Brain microvascular endothelial cell (primary cell): ENCODE results near the gene TASOR2.
A peak's percentile ranks its signal among the peaks of the same experiment; 100 is the strongest.

Source experiments
- DNase-seq: peaks from one replicate; pipeline ENCODE4 v3.0.0-alpha.2; 2020
- H3K27ac ChIP-seq: fragments of 250-450 bp; sonication (Bioruptor Pico); 2 replicates; pipeline ENCODE4 v1.5.1; 2020; ENCODE audit warnings: mild to moderate bottlenecking, moderate library complexity
- H3K27me3 ChIP-seq: fragments of 250-450 bp; sonication (Bioruptor Pico); replicated peaks from 2 replicates; pipeline ENCODE4 v1.5.1; 2020; ENCODE audit warnings: mild to moderate bottlenecking
- H3K36me3 ChIP-seq: fragments of 250-450 bp; sonication (Bioruptor Pico); replicated peaks from 2 replicates; pipeline ENCODE4 v1.5.1; 2020; ENCODE audit warnings: mild to moderate bottlenecking
- H3K4me3 ChIP-seq: 2 replicates; pipeline ENCODE4 v1.5.1; 2011; ENCODE audit warnings: low read depth, mild to moderate bottlenecking, control low read depth, low read length, moderate library complexity
- CTCF ChIP-seq: IDR thresholded peaks from 2 replicates; pipeline ENCODE4 v1.5.1; 2011; ENCODE audit warnings: low read depth, mild to moderate bottlenecking, moderate library complexity, low read length, control low read depth, inconsistent platforms; ENCODE audit errors: missing control alignments
- in situ Hi-C: cut with HindIII; loops from 2 replicates; pipeline ENCODE4 v1.10.0; 2017; ENCODE audit warnings: low sequenced_read_pairs, low pct_ligation_motif_present

TASOR2 gene

GRCh38 chr10:5666008-5666840, 18.4 kb upstream of the TASOR2 start, which contains the start of gene ASB13:
Gene ASB13, minus strand, starts transcription at chr10:5666595. Its CDS starts 44 bp downstream, at chr10:5666551.
- H3K27ac ChIP-seq, result no peak within 1 kb of the TSS
- in situ Hi-C loops, result no loop called here

GRCh38 chr10:5666841-5667630, 17.6 kb upstream of the TASOR2 start:
- peak overlapping the region; percentile 89 for H3K4me3 ChIP-seq
- in situ Hi-C loops, result no loop called here
- TF ChIP-seq CTCF, result no peak

More at GRCh38 chr10:5666008-5666840, 18.4 kb upstream of the TASOR2 start, which contains the start of gene ASB13:
- no peak for DNase-seq
- Histone ChIP-seq H3K4me3 (peak within 1 kb of the TSS; percentile 89), H3K36me3 (no peaks in the 10 kb centered on the region), H3K27me3 (no peaks in the 10 kb centered on the region)
- no peak for TF ChIP-seq CTCF

GRCh38 chr10:5668429-5668828, 16.2 kb upstream of the TASOR2 start:
- H3K27ac ChIP-seq, result no peak overlapping the region
- no peaks in the 10 kb centered on the region for H3K27me3 ChIP-seq
- no peaks in the 10 kb centered on the region for H3K36me3 ChIP-seq
- in situ Hi-C loops, result no loop called here
- no peak overlapping the region for H3K4me3 ChIP-seq
- DNase-seq, result no peak
- no peak for TF ChIP-seq CTCF

More at GRCh38 chr10:5666841-5667630, 17.6 kb upstream of the TASOR2 start:
- Histone ChIP-seq H3K36me3 (no peaks in the 10 kb centered on the region), H3K27ac (no peak overlapping the region), H3K27me3 (no peaks in the 10 kb centered on the region)
- DNase-seq, result no peak

GRCh38 chr10:5669604-5670003, 15.0 kb upstream of the TASOR2 start:
- no peak for DNase-seq
- in situ Hi-C loops, result no loop called here
- Histone ChIP-seq H3K4me3 (no peak overlapping the region), H3K27ac (no peak overlapping the region), H3K27me3 (no peaks in the 10 kb centered on the region), H3K36me3 (no peaks in the 10 kb centered on the region)
- TF ChIP-seq CTCF, result no peak

- H3K27me3 ChIP-seq, result no peaks in the 10 kb centered on the region
- no peaks in the 10 kb centered on the region for H3K36me3 ChIP-seq
- H3K4me3 ChIP-seq, result no peak overlapping the region
- TF ChIP-seq CTCF, result no peak
- no peak for DNase-seq
- no peak overlapping the region for H3K27ac ChIP-seq
- in situ Hi-C loops, result no loop called here
Observed at GRCh38 chr10:5670662-5671375, 13.8 kb upstream of the TASOR2 start.
